ENCODE results near the gene CAMK1D.

- TF ChIP-seq CTCF (IDR thresholded peaks at IDR 0.05): no peak
- no peak for TF ChIP-seq POLR2AphosphoS5 (IDR thresholded peaks at IDR 0.05)
These were observed 191.0 kb downstream of the CAMK1D start for GRCh38 chr10:12540341-12540781.

Data from breast epithelium (tissue), 3 donors.